ENCODE results near the gene ZFYVE9.
A peak's percentile ranks its signal among the peaks of the same experiment; 100 is the strongest.
"Not testable (repeated sequence)": the region's sequence is repeated elsewhere in the genome, so short reads cannot be mapped to it uniquely, and the experiment has no call there.

ZFYVE9 gene, protein sequence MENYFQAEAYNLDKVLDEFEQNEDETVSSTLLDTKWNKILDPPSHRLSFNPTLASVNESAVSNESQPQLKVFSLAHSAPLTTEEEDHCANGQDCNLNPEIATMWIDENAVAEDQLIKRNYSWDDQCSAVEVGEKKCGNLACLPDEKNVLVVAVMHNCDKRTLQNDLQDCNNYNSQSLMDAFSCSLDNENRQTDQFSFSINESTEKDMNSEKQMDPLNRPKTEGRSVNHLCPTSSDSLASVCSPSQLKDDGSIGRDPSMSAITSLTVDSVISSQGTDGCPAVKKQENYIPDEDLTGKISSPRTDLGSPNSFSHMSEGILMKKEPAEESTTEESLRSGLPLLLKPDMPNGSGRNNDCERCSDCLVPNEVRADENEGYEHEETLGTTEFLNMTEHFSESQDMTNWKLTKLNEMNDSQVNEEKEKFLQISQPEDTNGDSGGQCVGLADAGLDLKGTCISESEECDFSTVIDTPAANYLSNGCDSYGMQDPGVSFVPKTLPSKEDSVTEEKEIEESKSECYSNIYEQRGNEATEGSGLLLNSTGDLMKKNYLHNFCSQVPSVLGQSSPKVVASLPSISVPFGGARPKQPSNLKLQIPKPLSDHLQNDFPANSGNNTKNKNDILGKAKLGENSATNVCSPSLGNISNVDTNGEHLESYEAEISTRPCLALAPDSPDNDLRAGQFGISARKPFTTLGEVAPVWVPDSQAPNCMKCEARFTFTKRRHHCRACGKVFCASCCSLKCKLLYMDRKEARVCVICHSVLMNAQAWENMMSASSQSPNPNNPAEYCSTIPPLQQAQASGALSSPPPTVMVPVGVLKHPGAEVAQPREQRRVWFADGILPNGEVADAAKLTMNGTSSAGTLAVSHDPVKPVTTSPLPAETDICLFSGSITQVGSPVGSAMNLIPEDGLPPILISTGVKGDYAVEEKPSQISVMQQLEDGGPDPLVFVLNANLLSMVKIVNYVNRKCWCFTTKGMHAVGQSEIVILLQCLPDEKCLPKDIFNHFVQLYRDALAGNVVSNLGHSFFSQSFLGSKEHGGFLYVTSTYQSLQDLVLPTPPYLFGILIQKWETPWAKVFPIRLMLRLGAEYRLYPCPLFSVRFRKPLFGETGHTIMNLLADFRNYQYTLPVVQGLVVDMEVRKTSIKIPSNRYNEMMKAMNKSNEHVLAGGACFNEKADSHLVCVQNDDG (N-terminal part only)

GRCh38 chr1:52141513-52142219 lies at the start of gene ZFYVE9:
Gene ZFYVE9, plus strand, starts transcription at chr1:52142089. Its CDS starts 91,118 bp downstream, at chr1:52233207.
- Histone ChIP-seq H3K9me3 (ENCODE audit: control insufficient read depth in 5 of 5, low read length in 5 of 5) (no peaks in the 10 kb centered on the region), H3K27ac (ENCODE audit: low read depth, low read length) (peak within 1 kb of the TSS; percentile 93), H3K9ac (ENCODE audit: low read length in 5 of 5) (peak within 1 kb of the TSS; percentile 87 to 92 (median 91)), H3K27me3 (ENCODE audit: control insufficient read depth in 5 of 5, insufficient read depth in 4 of 5, low read length in 5 of 5) (no peaks in the 10 kb centered on the region), H3K36me3 (ENCODE audit: control insufficient read depth in 5 of 5, insufficient read depth in 5 of 5, low read length in 5 of 5) (no peaks in the 10 kb centered on the region), H3K4me1 (ENCODE audit: control insufficient read depth in 5 of 5, insufficient read depth in 5 of 5, low read length in 5 of 5) (peaks cover 3 to 25% (median 21%) of the 10 kb centered on the region in 5 donors), H3K4me3 (ENCODE audit: low read depth in 1 of 5, low read length in 5 of 5) (peak within 1 kb of the TSS; percentile 81 to 96 (median 88))

GRCh38 chr1:52094300-52094699 lies 47.6 kb upstream of the ZFYVE9 start:
- not testable (repeated sequence) for H3K4me3 ChIP-seq (ENCODE audit: low read depth in 1 of 5, low read length in 5 of 5); H3K27me3 ChIP-seq (ENCODE audit: control insufficient read depth in 5 of 5, insufficient read depth in 4 of 5, low read length in 5 of 5); H3K9ac ChIP-seq (ENCODE audit: low read length in 5 of 5); H3K4me1 ChIP-seq (ENCODE audit: control insufficient read depth in 5 of 5, insufficient read depth in 5 of 5, low read length in 5 of 5); H3K9me3 ChIP-seq (ENCODE audit: control insufficient read depth in 5 of 5, low read length in 5 of 5); H3K27ac ChIP-seq (ENCODE audit: low read depth, low read length)
- peaks cover 6 to 18% (median 10%) of the 10 kb centered on the region in 5 donors for H3K36me3 ChIP-seq (ENCODE audit: control insufficient read depth in 5 of 5, insufficient read depth in 5 of 5, low read length in 5 of 5)

DNA sequence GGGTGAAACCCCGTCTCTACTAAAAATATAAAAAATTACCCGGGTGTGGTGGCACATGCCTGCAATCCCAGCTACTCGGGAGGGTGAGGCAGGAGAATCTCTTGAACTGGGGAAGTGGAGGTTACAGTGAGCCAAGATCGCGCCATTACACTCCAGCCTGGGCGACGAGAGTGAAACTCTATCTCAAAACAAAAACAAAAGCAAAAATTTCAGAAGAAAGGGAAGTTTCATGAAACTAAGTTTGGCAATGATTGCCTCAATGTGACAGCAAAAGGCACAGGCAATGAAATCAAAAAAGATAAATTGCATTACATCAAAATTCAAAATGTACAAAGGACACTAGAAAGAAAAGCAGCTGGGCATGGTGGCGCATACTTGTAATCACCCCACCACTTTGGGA lies 45.7 kb upstream of the ZFYVE9 start:
- Histone ChIP-seq H3K9ac (ENCODE audit: low read length in 5 of 5) (no peak overlapping the region), H3K27ac (ENCODE audit: low read depth, low read length) (no peak overlapping the region), H3K9me3 (ENCODE audit: control insufficient read depth in 5 of 5, low read length in 5 of 5) (no peaks in the 10 kb centered on the region), H3K27me3 (ENCODE audit: control insufficient read depth in 5 of 5, insufficient read depth in 4 of 5, low read length in 5 of 5) (no peaks in the 10 kb centered on the region), H3K36me3 (ENCODE audit: control insufficient read depth in 5 of 5, insufficient read depth in 5 of 5, low read length in 5 of 5) (peaks cover 0 to 4% (median 1%) of the 10 kb centered on the region in 5 donors), H3K4me3 (ENCODE audit: low read depth in 1 of 5, low read length in 5 of 5) (no peak overlapping the region), H3K4me1 (ENCODE audit: control insufficient read depth in 5 of 5, insufficient read depth in 5 of 5, low read length in 5 of 5) (peaks cover 0 to 5% (median 0%) of the 10 kb centered on the region in 5 donors)

GRCh38 chr1:52098139-52098871 lies 43.6 kb upstream of the ZFYVE9 start:
- H3K27me3 ChIP-seq (ENCODE audit: control insufficient read depth in 5 of 5, insufficient read depth in 4 of 5, low read length in 5 of 5): no peaks in the 10 kb centered on the region
- H3K36me3 ChIP-seq (ENCODE audit: control insufficient read depth in 5 of 5, insufficient read depth in 5 of 5, low read length in 5 of 5): no peaks in the 10 kb centered on the region
- H3K9ac ChIP-seq (ENCODE audit: low read length in 5 of 5): no peak overlapping the region
- no peak overlapping the region for H3K27ac ChIP-seq (ENCODE audit: low read depth, low read length)
- peaks cover 0 to 5% (median 0%) of the 10 kb centered on the region in 5 donors for H3K4me1 ChIP-seq (ENCODE audit: control insufficient read depth in 5 of 5, insufficient read depth in 5 of 5, low read length in 5 of 5)
- no peaks in the 10 kb centered on the region for H3K9me3 ChIP-seq (ENCODE audit: control insufficient read depth in 5 of 5, low read length in 5 of 5)
- H3K4me3 ChIP-seq (ENCODE audit: low read depth in 1 of 5, low read length in 5 of 5): no peak overlapping the region

- Histone ChIP-seq H3K4me3 (ENCODE audit: low read depth in 1 of 5, low read length in 5 of 5) (no peak overlapping the region), H3K9me3 (ENCODE audit: control insufficient read depth in 5 of 5, low read length in 5 of 5) (no peaks in the 10 kb centered on the region), H3K4me1 (ENCODE audit: control insufficient read depth in 5 of 5, insufficient read depth in 5 of 5, low read length in 5 of 5) (no peaks in the 10 kb centered on the region), H3K27ac (ENCODE audit: low read depth, low read length) (no peak overlapping the region), H3K9ac (ENCODE audit: low read length in 5 of 5) (no peak overlapping the region), H3K27me3 (ENCODE audit: control insufficient read depth in 5 of 5, insufficient read depth in 4 of 5, low read length in 5 of 5) (no peaks in the 10 kb centered on the region), H3K36me3 (ENCODE audit: control insufficient read depth in 5 of 5, insufficient read depth in 5 of 5, low read length in 5 of 5) (no peaks in the 10 kb centered on the region)
Measured at GRCh38 chr1:52102336-52103013, 39.4 kb upstream of the ZFYVE9 start.

DNA sequence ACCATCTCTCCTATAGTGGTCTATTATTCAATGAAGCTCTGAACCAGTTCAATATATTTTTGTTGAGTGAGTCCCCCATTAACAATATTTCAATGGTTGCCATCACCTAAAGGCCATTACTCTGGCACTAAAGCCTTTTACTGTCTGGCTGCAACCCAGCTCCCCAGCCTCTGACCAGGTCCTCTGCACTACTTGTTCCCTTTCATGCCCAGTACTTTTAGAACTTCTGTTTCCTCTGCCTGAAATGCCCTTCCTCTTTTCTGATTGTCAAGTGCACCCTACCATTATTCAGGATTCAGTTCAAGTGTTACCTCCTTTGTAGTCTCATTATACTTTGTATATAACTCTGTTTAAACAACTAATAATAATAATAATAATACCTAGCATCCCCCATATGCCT lies 30.4 kb upstream of the ZFYVE9 start:
- no peaks in the 10 kb centered on the region for H3K9me3 ChIP-seq (ENCODE audit: control insufficient read depth in 5 of 5, low read length in 5 of 5)
- H3K27me3 ChIP-seq (ENCODE audit: control insufficient read depth in 5 of 5, insufficient read depth in 4 of 5, low read length in 5 of 5): no peaks in the 10 kb centered on the region
- no peaks in the 10 kb centered on the region for H3K4me1 ChIP-seq (ENCODE audit: control insufficient read depth in 5 of 5, insufficient read depth in 5 of 5, low read length in 5 of 5)
- no peak overlapping the region for H3K27ac ChIP-seq (ENCODE audit: low read depth, low read length)
- H3K4me3 ChIP-seq (ENCODE audit: low read depth in 1 of 5, low read length in 5 of 5): no peak overlapping the region
- no peak overlapping the region for H3K9ac ChIP-seq (ENCODE audit: low read length in 5 of 5)
- no peaks in the 10 kb centered on the region for H3K36me3 ChIP-seq (ENCODE audit: control insufficient read depth in 5 of 5, insufficient read depth in 5 of 5, low read length in 5 of 5)

GRCh38 chr1:52112489-52112888 lies 29.4 kb upstream of the ZFYVE9 start:
- H3K4me1 ChIP-seq (ENCODE audit: control insufficient read depth in 5 of 5, insufficient read depth in 5 of 5, low read length in 5 of 5): no peaks in the 10 kb centered on the region
- no peaks in the 10 kb centered on the region for H3K9me3 ChIP-seq (ENCODE audit: control insufficient read depth in 5 of 5, low read length in 5 of 5)

DNA sequence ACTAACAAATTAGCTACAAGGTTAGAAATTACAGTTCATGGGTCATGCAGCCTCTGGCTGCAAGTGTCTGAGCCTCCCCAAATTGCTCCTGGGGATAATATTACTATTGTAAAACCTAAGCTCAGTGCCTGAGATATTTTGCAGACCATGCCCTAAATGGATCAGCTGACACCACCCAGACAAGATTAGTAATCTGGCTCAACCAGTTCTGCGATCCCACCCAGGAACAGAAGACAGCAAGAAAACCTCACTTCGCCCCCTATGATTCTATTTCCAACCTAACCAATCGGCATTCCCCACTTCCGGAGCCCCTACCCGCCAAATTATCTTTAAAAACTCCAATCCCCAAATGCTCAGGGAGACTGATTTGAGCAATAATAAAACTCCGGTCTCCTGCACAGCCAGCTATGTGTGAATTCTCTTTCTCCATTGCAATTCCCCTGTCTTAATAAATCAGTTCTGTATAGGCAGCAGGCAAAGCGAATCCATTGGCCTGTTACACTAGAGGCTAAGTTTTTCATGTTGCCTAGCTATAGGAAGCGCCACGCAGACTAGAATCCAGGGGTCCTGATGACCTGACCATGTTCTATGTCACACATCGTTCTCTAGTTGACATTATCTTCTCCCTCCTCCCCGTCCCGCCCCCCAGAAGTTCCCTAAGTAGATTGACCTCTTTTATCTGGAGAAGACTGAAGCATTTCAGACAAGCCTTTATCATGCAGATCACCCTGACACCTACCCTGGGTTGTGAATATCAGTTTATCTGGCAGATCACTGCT lies 22.4 kb upstream of the ZFYVE9 start:
- H3K36me3 ChIP-seq (ENCODE audit: control insufficient read depth in 5 of 5, insufficient read depth in 5 of 5, low read length in 5 of 5): no peaks in the 10 kb centered on the region
- H3K9me3 ChIP-seq (ENCODE audit: control insufficient read depth in 5 of 5, low read length in 5 of 5): no peaks in the 10 kb centered on the region
- H3K9ac ChIP-seq (ENCODE audit: low read length in 5 of 5): no peak overlapping the region
- H3K4me3 ChIP-seq (ENCODE audit: low read depth in 1 of 5, low read length in 5 of 5): no peak overlapping the region
- H3K4me1 ChIP-seq (ENCODE audit: control insufficient read depth in 5 of 5, insufficient read depth in 5 of 5, low read length in 5 of 5): no peaks in the 10 kb centered on the region
- no peak overlapping the region for H3K27ac ChIP-seq (ENCODE audit: low read depth, low read length)
- H3K27me3 ChIP-seq (ENCODE audit: control insufficient read depth in 5 of 5, insufficient read depth in 4 of 5, low read length in 5 of 5): no peaks in the 10 kb centered on the region

More at GRCh38 chr1:52112489-52112888, 29.4 kb upstream of the ZFYVE9 start:
- Histone ChIP-seq H3K27me3 (ENCODE audit: control insufficient read depth in 5 of 5, insufficient read depth in 4 of 5, low read length in 5 of 5) (no peaks in the 10 kb centered on the region), H3K27ac (ENCODE audit: low read depth, low read length) (no peak overlapping the region), H3K9ac (ENCODE audit: low read length in 5 of 5) (no peak overlapping the region), H3K36me3 (ENCODE audit: control insufficient read depth in 5 of 5, insufficient read depth in 5 of 5, low read length in 5 of 5) (no peaks in the 10 kb centered on the region), H3K4me3 (ENCODE audit: low read depth in 1 of 5, low read length in 5 of 5) (no peak overlapping the region)
